ENCODE measurements around the gene TUBA1B. TPM values are rescaled to one million over a fixed set of nuclear protein-coding genes. Genes with fewer than 3 reads are reported as not detected.
"Not testable (repeated sequence)": the region's sequence is repeated elsewhere in the genome, so short reads cannot be mapped to it uniquely, and the experiment has no call there.

The TUBA1B gene
- 1,000 to 10,000 TPM in 1 of 4 donors, 100 to 1,000 TPM in 3; 124 to 1,632 (median 402) TPM for total RNA-seq

DNA sequence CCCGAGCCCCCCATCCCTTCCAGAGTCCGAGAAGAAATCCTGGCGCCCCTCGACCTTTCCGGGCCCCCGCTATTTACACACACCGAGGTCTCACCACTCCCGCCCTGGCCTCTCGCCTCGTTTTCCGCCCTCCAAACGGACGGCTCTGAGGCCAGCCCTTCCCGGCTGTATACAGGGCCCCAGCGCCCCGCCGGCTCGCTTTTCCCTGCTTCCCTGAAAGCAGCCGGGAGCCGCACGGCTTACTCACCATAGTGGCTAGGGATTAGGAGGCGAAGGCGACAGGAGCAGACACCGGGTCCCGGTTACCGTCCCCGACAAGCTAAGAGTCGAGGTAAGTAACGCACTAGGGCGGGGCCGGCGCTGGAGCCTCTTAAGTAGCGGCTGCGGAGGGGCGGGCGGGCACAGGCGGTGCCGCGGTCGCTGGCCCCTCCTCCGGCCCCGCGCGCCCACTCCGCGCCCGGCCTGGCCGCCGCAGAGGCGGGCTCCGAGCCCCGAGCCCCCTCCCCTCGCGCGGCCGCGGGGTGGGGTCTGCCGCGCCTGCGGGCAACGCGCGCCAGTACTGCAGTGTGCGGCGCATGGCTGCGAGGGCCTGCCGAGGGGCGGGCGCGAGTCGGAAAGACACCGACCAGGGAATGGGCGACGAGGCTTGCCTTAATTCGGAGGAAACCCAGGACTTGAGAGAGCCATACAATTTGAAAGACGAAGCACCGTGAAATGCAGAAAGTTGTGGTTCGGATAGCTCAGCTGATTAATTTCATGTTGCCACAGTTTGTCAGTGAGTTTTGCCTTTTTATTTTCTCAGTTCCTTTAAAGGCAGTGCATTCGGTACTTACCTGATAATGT, at the start of gene TUBA1B:
Gene TUBA1B, minus strand, starts transcription at position 345 of the 843 bp plus-strand sequence. Its CDS starts 95 bp downstream, at position 250.
- intact Hi-C loops (cut with DNase I; ENCODE audit: low total_unique reads): loop anchor here (1.0 to 2.0 kb wide), 3 partner anchors 62 to 103 kb away; partner anchors contain the start of genes KMT2D and RHEBL1
- Histone ChIP-seq H3K9me3 (no peaks in the 10 kb centered on the region), H3K27me3 (no peaks in the 10 kb centered on the region), H3K4me1 (peaks cover 25 to 30% of the 10 kb centered on the region in 2 donors), H3K4me3 (peak within 1 kb of the TSS; percentile 82 to 100 (median 96)), H3K36me3 (peaks cover 0 to 27% of the 10 kb centered on the region in 2 donors), H3K27ac (peak within 1 kb of the TSS; percentile 99 to 100 (median 100))
- in situ Hi-C loops (cut with MboI; ENCODE audit: low sequenced_read_pairs in 4 of 4): no loop called here
- peak; percentile 88 to 97 for TF ChIP-seq POLR2A (IDR thresholded peaks at IDR 0.05)
- TF ChIP-seq, protein P1, sequence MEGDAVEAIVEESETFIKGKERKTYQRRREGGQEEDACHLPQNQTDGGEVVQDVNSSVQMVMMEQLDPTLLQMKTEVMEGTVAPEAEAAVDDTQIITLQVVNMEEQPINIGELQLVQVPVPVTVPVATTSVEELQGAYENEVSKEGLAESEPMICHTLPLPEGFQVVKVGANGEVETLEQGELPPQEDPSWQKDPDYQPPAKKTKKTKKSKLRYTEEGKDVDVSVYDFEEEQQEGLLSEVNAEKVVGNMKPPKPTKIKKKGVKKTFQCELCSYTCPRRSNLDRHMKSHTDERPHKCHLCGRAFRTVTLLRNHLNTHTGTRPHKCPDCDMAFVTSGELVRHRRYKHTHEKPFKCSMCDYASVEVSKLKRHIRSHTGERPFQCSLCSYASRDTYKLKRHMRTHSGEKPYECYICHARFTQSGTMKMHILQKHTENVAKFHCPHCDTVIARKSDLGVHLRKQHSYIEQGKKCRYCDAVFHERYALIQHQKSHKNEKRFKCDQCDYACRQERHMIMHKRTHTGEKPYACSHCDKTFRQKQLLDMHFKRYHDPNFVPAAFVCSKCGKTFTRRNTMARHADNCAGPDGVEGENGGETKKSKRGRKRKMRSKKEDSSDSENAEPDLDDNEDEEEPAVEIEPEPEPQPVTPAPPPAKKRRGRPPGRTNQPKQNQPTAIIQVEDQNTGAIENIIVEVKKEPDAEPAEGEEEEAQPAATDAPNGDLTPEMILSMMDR (IDR thresholded peaks at IDR 0.05 in 4 of 5, conservative IDR thresholded peaks at IDR 0.05 in 1 of 5): no peak
- ATAC-seq (peak; percentile 78 to 83), DNase-seq (peak; percentile 83)

DNA sequence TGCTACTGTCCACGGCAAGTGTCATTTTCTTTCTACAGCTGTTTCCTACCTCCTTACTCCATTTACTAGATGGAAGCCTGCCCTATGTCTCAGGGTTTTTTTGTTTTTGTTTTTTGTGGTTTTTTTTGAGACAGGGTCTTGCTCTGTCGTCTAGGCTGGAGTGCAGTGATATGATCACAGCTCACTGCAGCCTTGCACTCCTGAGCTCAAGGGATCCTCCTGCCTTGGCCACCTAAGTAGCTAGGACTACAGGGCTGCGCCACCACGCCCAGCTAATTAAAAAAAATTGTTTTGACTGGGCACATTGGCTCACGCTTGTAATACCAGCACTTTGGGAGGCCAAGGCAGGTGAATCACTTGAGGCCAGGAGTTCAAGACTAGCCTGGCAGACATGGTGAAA, 43.0 kb upstream of the TUBA1B start:
- no peaks in the 10 kb centered on the region for H3K4me1 ChIP-seq
- H3K9me3 ChIP-seq: no peaks in the 10 kb centered on the region
- no peak for TF ChIP-seq POLR2A (IDR thresholded peaks at IDR 0.05)
- TF ChIP-seq, protein P1 (IDR thresholded peaks at IDR 0.05 in 4 of 5, conservative IDR thresholded peaks at IDR 0.05 in 1 of 5): no peak
- intact Hi-C loops (cut with DNase I; ENCODE audit: low total_unique reads) (no loop called here), in situ Hi-C loops (cut with MboI; ENCODE audit: low sequenced_read_pairs in 4 of 4) (no loop called here)
- ATAC-seq (no peak), DNase-seq (no peak)
- H3K4me3 ChIP-seq: no peak overlapping the region
- H3K27me3 ChIP-seq: no peaks in the 10 kb centered on the region
- no peak overlapping the region for H3K27ac ChIP-seq
- H3K36me3 ChIP-seq: no peaks in the 10 kb centered on the region

DNA sequence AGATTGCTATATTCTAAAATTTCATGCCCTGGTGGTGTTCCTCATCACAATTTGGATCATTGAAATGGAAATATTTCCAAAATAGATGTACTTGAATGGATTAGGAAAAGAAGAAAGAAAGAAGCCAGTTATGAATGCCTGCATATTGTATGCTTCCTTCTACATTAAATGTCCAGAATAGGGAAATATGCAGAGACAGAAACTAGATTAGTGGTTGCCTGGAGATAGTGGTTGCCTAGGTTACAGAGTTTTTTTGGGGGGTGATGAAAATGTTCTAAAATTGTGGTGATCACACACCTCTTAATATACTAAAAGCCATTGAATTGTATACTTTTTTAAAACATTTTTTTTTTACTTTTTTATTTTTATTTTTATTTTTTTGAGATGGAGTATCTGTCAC, 39.7 kb upstream of the TUBA1B start:
- H3K27me3 ChIP-seq: no peaks in the 10 kb centered on the region
- DNase-seq: no peak
- no peak overlapping the region for H3K4me3 ChIP-seq
- H3K9me3 ChIP-seq: no peaks in the 10 kb centered on the region
- no peak overlapping the region for H3K27ac ChIP-seq
- in situ Hi-C loops (cut with MboI; ENCODE audit: low sequenced_read_pairs in 4 of 4) (no loop called here), intact Hi-C loops (cut with DNase I; ENCODE audit: low total_unique reads) (no loop called here)
- H3K36me3 ChIP-seq: no peaks in the 10 kb centered on the region
- TF ChIP-seq, protein P1 (IDR thresholded peaks at IDR 0.05 in 4 of 5, conservative IDR thresholded peaks at IDR 0.05 in 1 of 5): no peak
- TF ChIP-seq POLR2A (IDR thresholded peaks at IDR 0.05): no peak
- ATAC-seq: no peak
- H3K4me1 ChIP-seq: no peaks in the 10 kb centered on the region

DNA sequence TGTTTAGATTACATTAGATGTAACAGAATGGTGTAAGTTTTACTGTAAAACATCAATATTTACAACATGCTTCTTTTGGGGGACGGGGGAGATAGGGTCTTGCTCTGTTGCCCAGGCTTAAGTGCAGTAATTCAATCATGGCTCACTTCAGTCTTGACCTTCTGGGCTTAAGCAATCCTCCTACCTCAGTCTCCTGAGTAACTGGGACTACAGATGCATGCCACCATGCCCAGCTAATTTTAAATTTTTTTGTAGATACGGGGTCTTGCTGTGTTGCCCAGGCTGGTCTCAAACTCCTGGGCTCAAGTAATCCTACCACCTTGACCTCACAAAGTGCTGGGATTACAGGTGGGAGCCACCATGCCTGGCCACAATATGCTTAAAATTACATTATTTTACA, 33.9 kb upstream of the TUBA1B start:
- in situ Hi-C loops (cut with MboI; ENCODE audit: low sequenced_read_pairs in 4 of 4) (no loop called here), intact Hi-C loops (cut with DNase I; ENCODE audit: low total_unique reads) (no loop called here)
- TF ChIP-seq POLR2A (IDR thresholded peaks at IDR 0.05): no peak
- TF ChIP-seq, protein P1 (IDR thresholded peaks at IDR 0.05 in 4 of 5, conservative IDR thresholded peaks at IDR 0.05 in 1 of 5): no peak
- Histone ChIP-seq H3K4me1 (peaks cover 0 to 3% of the 10 kb centered on the region in 2 donors), H3K4me3 (no peak overlapping the region), H3K27me3 (no peaks in the 10 kb centered on the region), H3K27ac (no peak overlapping the region), H3K36me3 (no peaks in the 10 kb centered on the region), H3K9me3 (no peaks in the 10 kb centered on the region)
- ATAC-seq: no peak
- DNase-seq: no peak

DNA sequence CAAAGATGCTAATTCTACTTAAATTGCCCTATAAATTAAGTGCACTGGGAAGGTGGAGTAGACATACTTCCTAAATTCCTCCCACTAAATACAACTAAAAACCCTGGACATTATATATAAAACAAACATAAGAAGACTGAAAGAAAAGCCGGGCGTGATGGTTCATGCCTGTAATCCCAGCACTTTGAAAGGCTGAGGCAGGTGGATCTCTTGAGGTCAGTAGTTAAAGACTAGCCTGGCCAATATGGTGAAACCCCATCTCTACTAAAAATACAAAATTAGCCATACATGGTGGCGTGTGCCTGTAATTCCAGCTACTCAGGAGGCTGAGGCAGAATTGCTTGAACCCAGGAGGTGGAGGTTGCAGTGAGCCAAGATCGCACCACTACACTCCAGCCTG, 30.7 kb upstream of the TUBA1B start:
- ATAC-seq; H3K36me3 ChIP-seq; H3K27ac ChIP-seq; intact Hi-C loops (cut with DNase I; ENCODE audit: low total_unique reads); H3K27me3 ChIP-seq; DNase-seq; H3K4me1 ChIP-seq; H3K9me3 ChIP-seq; in situ Hi-C loops (cut with MboI; ENCODE audit: low sequenced_read_pairs in 4 of 4); H3K4me3 ChIP-seq: not testable (repeated sequence)

All from gastrocnemius medialis (tissue), 4 donors.